GM21390 (cell line): ENCODE results near the gene TRRAP.

Source experiments
- ATAC-seq: cut with Tn5 transposase; IDR thresholded peaks from one replicate; pipeline ENCODE4 v1.9.1; 2021; ENCODE audit not compliant: unreplicated experiment

TRRAP gene

GRCh38 chr7:98985406-98985805 lies 107.1 kb downstream of the TRRAP start:
- no peak for ATAC-seq

GRCh38 chr7:98985945-98986344 lies 107.6 kb downstream of the TRRAP start:
- no peak for ATAC-seq

- no peak for ATAC-seq
Observed at GRCh38 chr7:98988641-98989040, 110.3 kb downstream of the TRRAP start.

GRCh38 chr7:98990356-98990755 lies 112.0 kb downstream of the TRRAP start:
- ATAC-seq: no peak

GRCh38 chr7:98991141-98991540 lies 112.8 kb downstream of the TRRAP start:
- no peak for ATAC-seq

GRCh38 chr7:98992076-98992475 lies 113.7 kb downstream of the TRRAP start:
- ATAC-seq: no peak

- no peak for ATAC-seq
Observed at GRCh38 chr7:98993024-98993897, 114.9 kb downstream of the TRRAP start.

GRCh38 chr7:98994046-98994944 lies 116.0 kb downstream of the TRRAP start:
- ATAC-seq: no peak

- no peak for ATAC-seq
Observed at GRCh38 chr7:98995111-98995510, 116.8 kb downstream of the TRRAP start.

- ATAC-seq: no peak
Observed at GRCh38 chr7:98995523-98996149, 117.3 kb downstream of the TRRAP start.

GRCh38 chr7:98996150-98996552 lies 117.8 kb downstream of the TRRAP start:
- ATAC-seq: no peak

GRCh38 chr7:98997846-98998245 lies 119.5 kb downstream of the TRRAP start:
- no peak for ATAC-seq

- ATAC-seq: no peak
Observed at GRCh38 chr7:98998821-98999725, 120.7 kb downstream of the TRRAP start.

- no peak for ATAC-seq
Observed at GRCh38 chr7:99000196-99000903, 122.0 kb downstream of the TRRAP start.

- no peak for ATAC-seq
Observed at GRCh38 chr7:99000904-99001465, 122.7 kb downstream of the TRRAP start.

- no peak for ATAC-seq
Observed at GRCh38 chr7:99001482-99002147, 123.3 kb downstream of the TRRAP start.

GRCh38 chr7:99002148-99002826 lies 124.0 kb downstream of the TRRAP start:
- ATAC-seq: no peak

GRCh38 chr7:99002827-99003212 lies 124.5 kb downstream of the TRRAP start:
- no peak for ATAC-seq
